Measurements from ENCODE around the gene ACTL6B. TPM values are rescaled to one million over a fixed set of nuclear protein-coding genes. Genes with fewer than 3 reads are reported as not detected.

Gene ACTL6B
- not detected in 2 replicates for total RNA-seq

DNA sequence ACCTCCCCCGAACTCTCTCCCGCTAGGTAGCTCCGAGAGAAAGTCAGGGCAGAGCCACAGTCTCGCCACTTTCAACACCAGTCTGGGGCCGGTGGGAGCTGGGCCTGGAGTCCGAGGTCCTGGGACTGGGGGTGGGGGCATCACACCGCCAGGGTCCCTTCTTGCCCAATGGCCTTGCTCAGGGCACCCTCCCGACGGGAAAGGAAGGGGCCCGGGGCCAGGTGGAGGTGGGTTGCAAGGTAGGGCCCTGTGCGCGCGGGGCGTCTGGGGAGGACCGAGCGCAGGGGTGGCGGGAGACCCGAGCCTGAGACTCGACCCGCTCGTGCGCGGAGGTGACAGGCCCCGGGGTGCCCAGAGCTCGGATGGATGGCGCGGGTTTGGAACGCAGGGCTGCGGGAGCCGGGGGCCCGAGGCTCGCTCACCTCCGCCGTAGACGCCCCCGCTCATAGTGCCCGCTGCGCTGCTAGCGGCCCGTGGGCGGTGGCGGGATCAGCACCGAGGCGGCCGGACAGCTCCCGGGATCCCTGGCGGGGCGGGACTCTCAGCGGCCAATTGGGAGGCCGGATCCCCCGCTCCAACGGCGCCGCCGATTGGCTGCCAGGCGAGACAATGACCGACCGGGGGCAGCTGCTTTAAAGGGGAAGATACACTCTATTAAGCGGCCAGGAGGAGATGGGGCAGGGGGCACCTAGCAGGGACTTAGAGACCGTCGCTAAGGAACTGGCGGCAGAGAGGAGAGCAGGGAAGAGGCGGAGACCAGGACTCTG is at the start of gene ACTL6B:
Gene ACTL6B, minus strand, starts transcription at position 541 of the 767 bp plus-strand sequence. Its CDS starts 94 bp downstream, at position 447.

DNA sequence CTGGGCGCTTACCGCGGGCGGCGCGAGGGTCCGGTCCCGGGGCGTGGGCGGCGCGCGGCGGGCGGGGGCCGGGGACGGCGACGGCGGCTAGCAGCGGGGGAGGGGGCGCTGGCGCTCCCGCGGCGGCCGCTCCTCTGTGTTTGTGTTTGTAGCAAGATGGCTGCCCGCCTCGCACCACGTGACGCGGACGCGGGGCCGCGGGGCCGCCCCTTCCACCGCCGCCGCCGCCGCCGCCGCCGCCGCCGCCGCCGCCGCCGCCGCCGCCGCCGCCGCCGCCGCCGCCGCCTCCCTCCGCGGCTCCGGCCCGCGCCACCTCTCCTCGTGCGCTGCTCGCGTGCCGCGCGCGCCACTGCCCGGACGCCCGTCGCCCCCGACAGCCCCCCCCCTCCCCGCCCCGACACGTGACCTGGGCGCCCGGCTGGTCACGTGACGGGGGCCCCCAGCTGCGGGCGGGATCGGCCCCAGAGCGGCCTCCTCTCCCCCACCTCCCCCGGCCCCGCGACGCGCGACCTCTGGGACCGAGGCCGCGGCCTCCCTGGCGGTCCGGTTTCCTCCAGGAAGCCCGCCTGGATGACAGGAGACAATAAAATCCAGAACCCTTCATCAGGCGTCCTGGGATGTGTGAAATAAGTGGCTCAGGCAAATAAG is 38.0 kb upstream of the ACTL6B start, which contains the start of gene GIGYF1:
Gene GIGYF1, minus strand, starts transcription at position 153 of the 648 bp plus-strand sequence. CDS start 6,012 bp downstream, outside the sequence.

DNA sequence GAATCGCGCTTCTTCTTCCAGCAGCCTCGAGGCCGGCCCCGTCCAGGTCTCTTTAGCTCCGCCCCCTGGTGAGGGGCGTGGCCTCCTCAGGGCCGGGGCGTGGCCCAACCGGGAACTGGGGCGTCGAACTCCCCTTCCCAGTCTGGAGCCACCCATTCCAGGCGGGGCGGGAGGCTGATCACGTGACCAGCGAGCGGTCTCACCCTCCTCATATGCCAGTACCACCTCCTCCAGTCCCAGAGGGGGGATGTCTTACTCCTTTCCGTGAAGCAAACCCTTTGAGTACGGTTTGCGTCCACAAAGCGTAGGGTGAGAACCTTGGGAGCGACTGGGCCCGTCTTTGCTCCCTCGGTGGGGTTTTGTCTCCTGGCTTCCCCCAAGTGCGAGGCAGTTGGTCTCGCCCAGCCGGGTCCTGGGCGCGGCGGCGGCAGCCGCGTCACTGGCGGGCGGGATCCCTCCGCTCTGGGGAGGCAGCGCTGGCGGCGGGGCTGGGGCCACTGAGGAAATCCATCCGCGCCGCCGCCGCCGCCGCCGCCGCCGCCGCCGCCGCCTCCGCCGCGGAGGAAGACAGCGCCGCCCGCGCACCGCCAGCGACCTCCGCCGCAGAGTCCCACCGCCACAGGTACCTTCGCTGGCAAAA is 17.2 kb upstream of the ACTL6B start, which contains the start of gene GNB2:
Gene GNB2, plus strand, starts transcription at position 439 of the 640 bp plus-strand sequence. CDS start 2,526 bp downstream, outside the sequence.

DNA sequence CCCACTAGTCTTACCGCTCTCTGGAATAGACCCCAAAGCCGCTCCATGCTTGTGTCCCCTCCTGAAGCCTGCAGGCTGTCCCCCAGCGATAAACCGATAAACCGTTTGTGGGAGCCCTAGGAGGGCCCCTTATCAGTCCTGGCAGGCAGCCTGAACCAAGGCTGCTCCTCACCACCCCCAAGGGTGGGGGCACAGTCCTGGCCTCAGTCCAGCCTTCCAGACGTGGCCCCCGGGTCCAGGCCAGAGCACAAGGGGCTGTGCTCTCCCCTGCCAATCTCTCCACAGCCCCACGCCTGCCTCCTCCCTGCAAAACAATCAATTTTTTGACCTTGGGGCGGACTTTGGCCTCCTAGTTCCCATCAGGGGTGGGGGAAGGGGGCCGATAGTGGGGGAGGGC is 14.8 kb downstream of the ACTL6B start, which contains the start of gene TFR2:
Gene TFR2, minus strand, starts transcription at position 90 of the 397 bp plus-strand sequence. Its CDS starts 43 bp downstream, at position 47.

DNA sequence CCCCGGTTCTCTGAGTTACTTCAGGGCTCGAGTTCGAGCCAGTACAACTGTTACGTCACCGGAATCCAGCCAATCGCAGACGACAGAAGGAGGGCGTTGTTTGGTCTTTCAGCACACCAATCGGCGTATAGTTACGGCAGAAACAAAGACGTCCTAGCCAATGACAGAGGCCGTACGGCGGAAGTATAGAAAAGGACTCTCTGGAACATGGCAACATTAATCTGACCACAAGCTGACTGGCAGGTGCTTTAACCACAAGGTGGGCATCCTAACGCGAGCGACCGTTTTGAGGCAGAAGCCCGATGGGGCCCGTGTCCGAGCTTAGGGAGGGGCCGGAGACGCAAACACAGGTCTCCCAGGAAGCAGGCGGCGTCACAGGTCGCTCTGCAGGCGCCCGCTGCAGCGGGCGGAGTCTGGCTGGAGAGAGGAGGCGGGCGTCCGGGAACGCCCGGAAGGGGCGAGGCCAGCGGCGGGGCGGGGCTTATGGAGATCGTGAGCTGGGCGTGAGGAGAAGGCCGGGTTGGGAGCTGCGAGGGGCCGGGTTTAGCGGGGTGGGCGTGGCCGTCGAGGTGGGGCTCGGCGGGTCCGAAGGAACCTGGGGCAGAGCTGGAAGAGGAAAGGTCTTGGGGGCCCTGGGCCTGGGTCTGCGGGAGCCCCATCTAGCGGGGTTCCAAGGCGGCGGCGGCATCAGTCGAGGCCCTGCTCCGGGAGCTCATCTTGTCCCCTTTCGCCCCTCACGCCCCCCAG is 44.1 kb downstream of the ACTL6B start, which contains the start of gene MOSPD3:
Gene MOSPD3, plus strand, starts transcription at position 558 of the 747 bp plus-strand sequence. CDS start 252 bp downstream, outside the sequence.

Other genes with a start within 250 kb of the ACTL6B start
- 0.94 and 1.1 TPM in 2 replicates for gene ZCWPW1, start 227.7 kb downstream of the ACTL6B start, total RNA-seq
- 34.2 and 54.1 TPM in 2 replicates for gene MEPCE, start 226.6 kb downstream of the ACTL6B start, total RNA-seq
- gene PPP1R35, start 220.0 kb downstream of the ACTL6B start, total RNA-seq: 8.6 and 17.3 TPM in 2 replicates
- 0.32 and 0.38 TPM in 2 replicates for gene SPACDR, start 192.2 kb downstream of the ACTL6B start, total RNA-seq
- 21.3 and 24.8 TPM in 2 replicates for gene TSC22D4, start 177.2 kb downstream of the ACTL6B start, total RNA-seq
- gene NYAP1, start 172.5 kb downstream of the ACTL6B start, total RNA-seq: 2.5 and 2.6 TPM in 2 replicates
- gene AGFG2, start 117.2 kb downstream of the ACTL6B start, total RNA-seq: 25.1 and 33.2 TPM in 2 replicates
- gene SAP25, start 82.5 kb downstream of the ACTL6B start, total RNA-seq: not detected in 2 replicates
- 7.3 and 8.6 TPM in 2 replicates for gene LRCH4, start 70.3 kb downstream of the ACTL6B start, total RNA-seq
- gene FBXO24, start 70.1 kb downstream of the ACTL6B start, total RNA-seq: 0.25 TPM in 1 of 2 replicates, not detected in the other
- gene PCOLCE, start 54.1 kb downstream of the ACTL6B start, total RNA-seq: 0.38 and 0.49 TPM in 2 replicates
- 5.3 and 7.6 TPM in 2 replicates for gene MOSPD3, start 43.9 kb downstream of the ACTL6B start, total RNA-seq
- gene TFR2, start 14.9 kb downstream of the ACTL6B start, total RNA-seq: under 0.01 and 0.57 TPM in 2 replicates
- 79.8 and 102 TPM in 2 replicates for gene GNB2, start 17.3 kb upstream of the ACTL6B start, total RNA-seq
- 10.2 and 20.9 TPM in 2 replicates for gene GIGYF1, start 37.8 kb upstream of the ACTL6B start, total RNA-seq
- 28.6 and 36.8 TPM in 2 replicates for gene POP7, start 49.7 kb upstream of the ACTL6B start, total RNA-seq
- gene EPO, start 64.0 kb upstream of the ACTL6B start, total RNA-seq: not detected in 2 replicates
- gene ZAN, start 77.1 kb upstream of the ACTL6B start, total RNA-seq: not detected in 2 replicates
- 224 and 582 TPM in 2 replicates for gene EPHB4, start 171.1 kb upstream of the ACTL6B start, total RNA-seq
- 22.5 and 28.6 TPM in 2 replicates for gene SLC12A9, start 196.3 kb upstream of the ACTL6B start, total RNA-seq
- 36.4 and 62.6 TPM in 2 replicates for gene TRIP6, start 210.9 kb upstream of the ACTL6B start, total RNA-seq
- gene SRRT, start 218.7 kb upstream of the ACTL6B start, total RNA-seq: 41.4 and 58.3 TPM in 2 replicates
- gene UFSP1, start 233.3 kb upstream of the ACTL6B start, total RNA-seq: 1.9 and 2.0 TPM in 2 replicates
- gene ACHE, start 239.4 kb upstream of the ACTL6B start, total RNA-seq: 0.16 and 11.3 TPM in 2 replicates

All from bladder microvascular endothelial cell (primary cell).